ENCODE data around the gene USP2. TPM values are rescaled to one million over a fixed set of nuclear protein-coding genes. Genes with fewer than 3 reads are reported as not detected.

Gene USP2
- total and polyA plus RNA-seq, 2 of the 8 experiments (the other 6 are each of a cell fraction or from before 2014, with no cell fraction given) = 2.2 to 6.9 TPM

GRCh38 chr11:119397740-119398139 lies 16.2 kb upstream of the USP2 start:
- Histone ChIP-seq H2BK15ac (ENCODE audit: low read length) (no peak overlapping the region), H3K27ac (ENCODE audit: low read depth, low read length) (no peak overlapping the region), H3K27me3 (replicated peaks in 1 of 4; ENCODE audit: control insufficient read depth in 3 of 4, extremely low read depth in 1 of 4, insufficient read depth in 3 of 4, low read length in 3 of 4) (no peaks in the 10 kb centered on the region), H4K8ac (ENCODE audit: extremely low read depth, insufficient read depth, low read length) (no peak overlapping the region), H3K14ac (ENCODE audit: insufficient read length) (no peak overlapping the region), H4K91ac (replicated peaks; ENCODE audit: insufficient read length, low read length) (no peak overlapping the region), H3K79me2 (ENCODE audit: control insufficient read depth in 1 of 2, insufficient read depth in 2 of 2, low read length in 2 of 2) (no peaks in the 10 kb centered on the region), H4K20me1 (replicated peaks in 1 of 2; ENCODE audit: control insufficient read depth in 1 of 2, insufficient read depth in 2 of 2, low read length in 2 of 2) (no peaks in the 10 kb centered on the region), H3K4me3 (ENCODE audit: extremely low read depth in 1 of 4, insufficient read depth in 2 of 4, low read depth in 3 of 4, low read length in 4 of 4) (no peak overlapping the region), H2BK12ac (ENCODE audit: low read depth, low read length) (no peak overlapping the region), H3K9ac (replicated peaks in 1 of 4; ENCODE audit: extremely low read depth in 1 of 4, low read depth in 3 of 4, low read length in 3 of 4) (no peak overlapping the region), H2BK20ac (ENCODE audit: low read length) (no peak overlapping the region), H2AK5ac (ENCODE audit: low read depth, low read length) (no peak overlapping the region), H3K4ac (replicated peaks; ENCODE audit: insufficient read length, low read depth, low read length) (no peak overlapping the region), H3K18ac (ENCODE audit: extremely low read depth, low read length) (no peak overlapping the region), H3K79me1 (ENCODE audit: low read depth, low read length) (no peaks in the 10 kb centered on the region), H3K4me1 (replicated peaks in 1 of 4; ENCODE audit: control insufficient read depth in 3 of 4, insufficient read depth in 4 of 4, low read length in 3 of 4) (no peaks in the 10 kb centered on the region; a peak in 1 of 7 replicates), H3K9me3 (ENCODE audit: insufficient read depth in 2 of 2, low read depth in 1 of 2, low read length in 1 of 2) (no peaks in the 10 kb centered on the region; a peak in 1 of 4 replicates), H3K23me2 (ENCODE audit: low read depth, low read length) (no peaks in the 10 kb centered on the region), H3K56ac (replicated peaks; ENCODE audit: insufficient read length, low read depth, low read length) (no peak overlapping the region), H3K23ac (ENCODE audit: insufficient read length) (no peak overlapping the region), H3K4me2 (ENCODE audit: insufficient read depth in 1 of 2, low read depth in 2 of 2, low read length in 2 of 2) (no peak overlapping the region), H2BK120ac (replicated peaks; ENCODE audit: low read depth, low read length) (no peak overlapping the region), H2AFZ (ENCODE audit: low read length) (no peak overlapping the region), H4K5ac (ENCODE audit: insufficient read length, low read depth, low read length) (no peak overlapping the region), H3K36me3 (ENCODE audit: control insufficient read depth in 2 of 4, insufficient read depth in 4 of 4, low read length in 3 of 4) (no peaks in the 10 kb centered on the region; a peak in 1 of 8 replicates), H2BK5ac (ENCODE audit: low read depth, low read length) (no peak overlapping the region)
- no peak for TF ChIP-seq BRCA1 (IDR thresholded peaks at IDR 0.05; ENCODE audit: low read depth, low read length)
- TF ChIP-seq RFX5 (IDR thresholded peaks at IDR 0.05; ENCODE audit: borderline replicate concordance, low read depth, low read length) = no peak
- TF ChIP-seq SIX5 (IDR thresholded peaks at IDR 0.05; ENCODE audit: low read depth, low read length) = no peak
- no peak for FAIRE-seq
- no peak for DNase-seq (ENCODE audit: low read depth in 1 of 2, low spot score in 2 of 2)
- CTCF ChIA-PET (ENCODE audit: partially characterized antibody) = interaction anchor here (0.8 to 6.7 kb wide), 7 partner anchors 7 to 136 kb away, joined by 3 to 31 read pairs (median 6); partner anchors contain the start of gene USP2
- POLR2A ChIA-PET (ENCODE audit: partially characterized antibody) = no interaction called here
